Epidermal melanocyte (primary cell): ENCODE results near the gene NPR1.
"Not testable (repeated sequence)": the region's sequence is repeated elsewhere in the genome, so short reads cannot be mapped to it uniquely, and the experiment has no call there.

ENCODE experiments used
- DNase-seq: peaks from one replicate; pipeline ENCODE4 v3.0.0; 2011; ENCODE audit warnings: low spot score; ENCODE audit not compliant: insufficient read length

The NPR1 gene

GRCh38 chr1:153679337-153680119 lies 1.0 kb downstream of the NPR1 start:
- DNase-seq, result no peak

- DNase-seq, result no peak
These were observed 1.6 kb downstream of the NPR1 start for GRCh38 chr1:153680120-153680403.

GRCh38 chr1:153682730-153683129 lies 4.2 kb downstream of the NPR1 start:
- DNase-seq, result no peak

- DNase-seq, result no peak
These were observed 5.4 kb downstream of the NPR1 start for GRCh38 chr1:153683854-153684253.

- DNase-seq, result no peak
These were observed 6.4 kb downstream of the NPR1 start for GRCh38 chr1:153684892-153685291.

- DNase-seq, result no peak
These were observed 7.3 kb downstream of the NPR1 start for GRCh38 chr1:153685544-153686340.

- DNase-seq, result no peak
These were observed 9.0 kb downstream of the NPR1 start for GRCh38 chr1:153687346-153688125.

GRCh38 chr1:153688276-153688675 lies 9.8 kb downstream of the NPR1 start:
- DNase-seq, result no peak

- peak; percentile 10 for DNase-seq
These were observed 10.3 kb downstream of the NPR1 start for GRCh38 chr1:153688736-153689328.

- peak; percentile 6 for DNase-seq
These were observed 15.0 kb downstream of the NPR1 start for GRCh38 chr1:153693466-153693865.

- DNase-seq, result no peak
These were observed 18.3 kb downstream of the NPR1 start for GRCh38 chr1:153696741-153697140.

GRCh38 chr1:153697191-153698019 lies 18.9 kb downstream of the NPR1 start:
- peak; percentile 11 for DNase-seq

GRCh38 chr1:153698020-153698922 lies 19.8 kb downstream of the NPR1 start:
- peak; percentile 8 for DNase-seq

- peak; percentile 18 for DNase-seq
These were observed 20.6 kb downstream of the NPR1 start for GRCh38 chr1:153698923-153699714.

- no peak for DNase-seq
These were observed 21.3 kb downstream of the NPR1 start for GRCh38 chr1:153699768-153700167.

GRCh38 chr1:153705484-153705883 lies 27.0 kb downstream of the NPR1 start:
- DNase-seq, result no peak

- DNase-seq, result no peak
These were observed 32.5 kb downstream of the NPR1 start for GRCh38 chr1:153711026-153711425.

- DNase-seq, result not testable (repeated sequence)
These were observed 37.7 kb downstream of the NPR1 start for GRCh38 chr1:153716211-153716610.

GRCh38 chr1:153717330-153717729 lies 38.8 kb downstream of the NPR1 start:
- DNase-seq, result no peak
